Muscle of arm (tissue), 12 donors: ENCODE measurements around the gene ACVR1C. TPM values are rescaled to one million over a fixed set of nuclear protein-coding genes. Genes with fewer than 3 reads are reported as not detected.
"Not testable (repeated sequence)": the region's sequence is repeated elsewhere in the genome, so short reads cannot be mapped to it uniquely, and the experiment has no call there.

Source experiments
- DNase-seq: peaks from one replicate; pipeline ENCODE4 v3.0.0-alpha.2; 2013
- polyA plus RNA-seq, 12 donors: library from polyadenylated mRNA; unstranded; fragments of 120-200 nt; gene quantifications; one replicate each; pipeline ENCODE4 v1.2.1, GENCODE V29; 2013; ENCODE audit not compliant: insufficient read length in 12 of 12

Gene ACVR1C
- polyA plus RNA-seq, 12 donors = 0.08 to 0.34 (median 0.14) TPM; not detected in 2

GRCh38 chr2:157574165-157574564, 54.5 kb downstream of the ACVR1C start:
- DNase-seq = no peak

DNA sequence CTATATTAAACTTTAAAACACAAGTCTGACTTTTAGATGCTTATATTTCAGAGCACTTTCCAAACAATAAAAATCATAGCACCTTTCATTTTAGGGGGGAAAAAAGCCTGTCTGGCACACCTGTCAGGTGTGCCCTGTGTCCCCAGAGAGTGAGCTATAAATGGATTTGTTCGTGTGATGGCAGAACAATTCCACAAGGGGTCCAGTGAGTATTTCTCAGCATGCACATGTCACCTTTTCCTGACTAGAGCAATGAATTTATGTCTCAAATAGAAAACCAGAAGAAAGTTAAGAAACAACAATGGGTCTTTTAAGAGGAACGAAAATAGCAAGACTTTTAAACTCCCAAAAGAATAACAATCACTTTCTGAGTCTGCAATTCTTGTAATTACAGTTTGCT, 55.9 kb downstream of the ACVR1C start:
- DNase-seq = no peak

DNA sequence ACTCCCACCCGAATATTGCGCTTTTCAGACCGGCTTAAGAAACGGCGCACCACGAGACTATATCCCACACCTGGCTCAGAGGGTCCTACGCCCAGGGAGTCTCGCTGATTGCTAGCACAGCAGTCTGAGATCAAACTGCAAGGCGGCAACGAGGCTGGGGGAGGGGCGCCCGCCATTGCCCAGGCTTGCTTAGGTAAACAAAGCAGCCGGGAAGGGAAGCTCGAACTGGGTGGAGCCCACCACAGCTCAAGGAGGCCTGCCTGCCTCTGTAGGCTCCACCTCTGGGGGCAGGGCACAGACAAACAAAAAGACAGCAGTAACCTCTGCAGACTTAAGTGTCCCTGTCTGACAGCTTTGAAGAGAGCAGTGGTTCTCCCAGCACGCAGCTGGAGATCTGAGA, 62.0 kb downstream of the ACVR1C start:
- DNase-seq = not testable (repeated sequence)

GRCh38 chr2:157566113-157566512, 62.6 kb downstream of the ACVR1C start:
- not testable (repeated sequence) for DNase-seq

GRCh38 chr2:157565550-157565949, 63.1 kb downstream of the ACVR1C start:
- no peak for DNase-seq

DNA sequence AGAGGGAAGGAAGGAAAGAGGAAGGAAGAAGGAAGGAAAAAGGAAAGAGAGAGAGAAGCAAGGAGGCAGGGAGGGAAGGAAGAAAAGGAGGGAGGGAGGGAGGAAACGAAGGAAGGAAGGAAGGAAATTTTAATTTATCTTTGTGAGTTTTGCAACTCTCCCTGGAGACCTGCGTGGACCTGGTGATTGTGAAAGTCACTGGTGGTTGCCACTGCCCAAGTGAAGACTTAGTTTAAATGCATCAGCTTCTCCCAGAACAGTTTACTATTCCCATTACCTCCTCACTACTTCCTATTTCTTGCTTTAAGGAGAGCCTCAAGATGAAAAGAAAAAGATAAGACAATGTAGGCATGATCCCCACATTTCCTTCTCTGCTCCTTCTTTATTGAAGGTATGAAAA, 68.8 kb downstream of the ACVR1C start:
- no peak for DNase-seq

GRCh38 chr2:157559461-157559860, 69.2 kb downstream of the ACVR1C start:
- DNase-seq = no peak

GRCh38 chr2:157559061-157559460, 69.6 kb downstream of the ACVR1C start:
- DNase-seq = no peak

DNA sequence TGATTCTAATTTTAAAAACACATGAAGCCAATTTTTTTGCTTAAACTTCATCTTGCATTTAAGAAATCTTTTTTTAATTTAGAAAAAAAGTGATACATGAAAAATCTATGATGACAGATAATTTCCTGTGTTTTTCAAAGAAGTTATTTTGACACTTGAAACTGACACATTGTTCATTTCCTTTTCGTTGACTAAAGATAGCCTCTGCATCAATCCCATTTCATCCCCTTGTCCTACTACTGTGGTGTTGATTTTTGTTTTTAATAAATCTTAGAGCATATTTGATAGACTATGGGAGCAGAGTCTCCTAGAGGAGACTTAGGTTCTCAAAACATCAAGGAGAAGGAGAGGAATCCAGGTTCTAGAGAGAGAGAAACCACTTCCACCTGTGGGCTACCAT, 70.9 kb downstream of the ACVR1C start:
- no peak for DNase-seq

GRCh38 chr2:157540102-157540501, 88.6 kb downstream of the ACVR1C start:
- no peak for DNase-seq

DNA sequence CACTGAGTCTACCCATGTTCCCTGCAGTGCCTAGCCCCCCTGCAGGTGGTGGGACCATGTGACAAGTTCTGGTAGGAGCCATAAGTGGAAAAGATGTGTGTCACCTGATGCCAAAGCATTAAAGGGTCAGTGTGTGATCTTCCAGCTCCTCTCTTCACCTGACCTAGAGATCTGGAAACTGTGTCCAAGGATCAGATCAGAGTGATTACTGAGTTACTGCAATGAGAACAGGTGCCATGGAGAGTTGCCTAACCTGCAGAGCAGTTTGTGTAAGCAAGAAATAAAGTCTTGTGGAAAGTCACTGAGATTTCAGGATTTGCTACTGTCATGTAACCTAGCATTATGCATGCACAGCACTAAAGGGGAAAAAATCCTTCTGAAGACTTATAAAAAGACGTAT, 90.6 kb downstream of the ACVR1C start:
- DNase-seq = no peak

DNA sequence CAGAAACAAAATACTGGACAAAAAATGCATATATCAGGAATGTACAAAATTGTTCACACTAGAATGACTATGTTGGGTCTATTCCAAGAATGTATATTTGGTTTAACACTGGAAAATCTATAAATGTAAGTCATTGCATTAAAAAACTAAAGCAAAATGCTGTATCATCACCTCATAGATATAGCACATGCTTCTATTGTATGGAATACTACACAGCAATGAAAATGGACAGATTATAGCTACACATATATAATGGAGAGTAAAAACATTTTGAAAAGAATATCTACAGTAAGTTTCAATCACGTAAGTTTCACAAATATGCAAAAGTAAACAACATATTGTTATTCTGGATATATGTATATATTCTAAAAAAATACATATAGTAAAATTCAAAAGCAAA, 91.8 kb downstream of the ACVR1C start:
- DNase-seq = no peak

DNA sequence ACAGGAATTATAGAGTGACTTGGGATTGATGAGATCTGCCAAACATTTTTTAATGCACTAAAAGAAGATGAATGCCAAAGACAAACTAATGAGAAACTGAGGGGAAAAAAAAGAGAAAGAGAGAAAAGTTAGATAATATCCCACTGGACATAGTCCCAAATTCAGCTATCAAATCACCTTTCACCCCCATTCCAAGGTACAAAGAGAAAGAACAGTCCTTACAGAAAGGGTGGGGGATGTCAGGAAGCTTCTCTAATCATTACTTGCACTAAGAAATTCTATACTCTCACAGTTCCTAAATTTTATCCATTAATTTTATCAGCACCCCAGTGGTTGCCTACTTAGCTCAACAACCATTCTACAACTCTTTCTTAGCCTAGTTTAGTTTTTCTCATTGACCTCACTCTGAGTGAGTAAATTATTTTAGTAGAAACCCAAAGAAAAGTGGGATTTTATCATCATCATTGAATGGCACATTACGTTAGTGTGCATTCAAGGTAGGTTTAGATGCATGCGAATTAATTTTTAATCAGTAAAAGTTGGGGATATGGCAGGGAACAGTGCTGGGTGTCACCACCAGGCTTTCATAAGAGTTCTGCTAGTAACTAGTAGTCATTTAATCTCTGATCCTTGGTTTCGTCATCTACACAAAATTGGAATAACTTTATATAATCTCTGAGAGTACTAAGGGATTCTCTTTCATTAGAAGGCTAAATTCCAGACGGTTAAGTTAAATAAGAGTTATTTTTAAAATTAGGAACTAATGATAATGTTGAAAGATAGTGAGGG, 99.5 kb downstream of the ACVR1C start:
- DNase-seq = no peak

- no peak for DNase-seq
These were observed 102.6 kb downstream of the ACVR1C start for GRCh38 chr2:157526070-157526469.

DNA sequence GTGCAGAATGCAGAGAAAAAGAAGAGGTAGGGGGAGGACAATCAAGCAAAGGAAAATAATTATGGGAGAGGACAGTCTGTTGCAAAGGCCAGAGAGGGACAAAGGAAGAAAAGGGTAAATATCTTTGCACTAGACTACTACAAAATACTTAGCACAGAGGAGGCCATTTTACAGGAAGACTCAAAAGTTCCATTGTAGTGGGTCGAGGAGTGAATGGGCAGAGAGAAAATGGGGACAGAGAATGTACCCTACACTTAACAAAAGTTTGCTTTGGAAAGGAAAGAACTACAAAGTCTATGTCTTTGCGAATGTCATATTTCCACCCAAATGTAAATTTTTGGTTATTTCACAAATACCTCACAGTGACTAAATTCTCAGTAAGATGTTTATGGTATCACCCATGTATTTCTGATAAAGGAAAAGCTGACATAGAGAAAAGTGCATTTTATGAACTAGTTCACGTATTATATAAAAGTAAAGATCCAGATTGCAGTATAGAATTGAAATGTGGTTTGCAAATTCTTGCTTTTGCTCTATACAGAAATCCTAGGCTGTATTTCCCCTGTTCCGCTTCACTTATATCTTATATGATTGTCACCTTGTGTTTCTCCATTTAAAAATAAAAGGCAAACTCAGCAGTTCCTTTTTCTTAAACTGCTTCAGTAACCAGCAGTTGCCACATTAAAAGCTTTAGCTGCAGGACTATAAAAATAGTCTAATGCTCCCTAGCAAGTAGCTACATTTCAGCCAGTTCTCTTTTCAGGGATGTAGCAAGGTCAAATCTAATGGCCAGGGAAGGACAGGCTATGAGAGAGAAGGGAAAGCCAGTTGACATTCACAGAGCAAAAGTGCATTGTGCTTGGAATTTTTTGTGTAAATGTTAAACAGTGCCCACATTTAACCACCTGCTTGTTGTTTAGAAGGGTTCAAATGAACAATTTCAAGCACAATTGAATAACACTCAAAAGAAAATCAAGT, 105.1 kb downstream of the ACVR1C start:
- DNase-seq = no peak

DNA sequence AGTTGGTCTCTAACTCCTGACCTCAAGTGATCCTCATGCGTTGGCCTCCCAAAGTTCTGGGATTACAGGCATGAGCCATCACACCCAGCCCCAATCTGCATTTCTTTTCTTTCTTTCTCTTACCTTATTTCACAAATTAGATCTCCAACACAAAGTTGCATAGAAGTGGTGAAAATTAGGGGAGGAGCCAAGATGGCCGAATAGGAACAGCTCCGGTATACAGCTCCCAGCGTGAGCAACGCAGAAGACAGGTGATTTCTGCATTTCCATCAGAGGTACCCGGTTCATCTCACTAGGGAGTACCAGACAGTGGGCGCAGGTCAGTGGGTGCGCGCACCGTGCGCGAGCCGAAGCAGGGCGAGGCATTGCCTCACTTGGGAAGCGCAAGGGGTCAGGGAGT, 113.7 kb downstream of the ACVR1C start:
- DNase-seq = not testable (repeated sequence)

DNA sequence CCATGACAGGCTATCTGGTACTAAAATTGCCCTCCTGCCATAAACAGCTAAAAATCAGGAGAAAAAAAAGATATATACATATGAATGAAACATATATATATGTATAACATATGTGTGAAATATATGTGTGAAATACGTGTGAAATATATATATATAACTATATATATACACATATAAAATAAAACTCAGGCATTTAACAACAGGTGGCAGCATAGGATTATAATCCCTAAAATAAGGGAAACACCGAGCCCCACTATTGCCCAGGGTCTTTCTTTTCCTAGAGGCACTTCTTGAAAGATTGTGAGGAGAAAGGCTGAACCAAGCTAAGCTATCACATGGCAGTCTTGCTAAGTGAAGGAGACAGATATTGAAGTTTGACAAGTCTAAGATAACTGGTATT, 118.9 kb downstream of the ACVR1C start:
- no peak for DNase-seq

GRCh38 chr2:157508676-157509075, 120.0 kb downstream of the ACVR1C start:
- DNase-seq = no peak

- no peak for DNase-seq
These were observed 122.1 kb downstream of the ACVR1C start for GRCh38 chr2:157506586-157506985.

DNA sequence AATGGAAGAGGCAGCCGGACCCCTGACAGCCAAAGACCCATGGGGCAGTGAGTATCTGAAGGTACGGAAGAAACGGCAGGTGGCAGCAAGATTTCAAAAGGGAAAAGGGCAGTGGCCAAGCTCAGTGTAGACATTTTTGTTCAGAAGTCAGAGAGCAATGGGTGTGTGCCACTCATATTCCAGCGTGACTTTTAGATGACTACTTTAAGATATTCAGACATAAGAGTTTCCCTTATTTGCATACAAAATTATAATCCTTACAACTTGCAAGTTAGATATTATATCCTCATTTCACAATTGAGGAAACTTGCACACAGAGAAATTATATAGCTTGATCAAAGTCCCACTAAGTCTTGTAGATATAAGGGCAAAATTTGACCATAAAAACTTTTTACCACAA, 124.0 kb downstream of the ACVR1C start:
- DNase-seq = no peak

DNA sequence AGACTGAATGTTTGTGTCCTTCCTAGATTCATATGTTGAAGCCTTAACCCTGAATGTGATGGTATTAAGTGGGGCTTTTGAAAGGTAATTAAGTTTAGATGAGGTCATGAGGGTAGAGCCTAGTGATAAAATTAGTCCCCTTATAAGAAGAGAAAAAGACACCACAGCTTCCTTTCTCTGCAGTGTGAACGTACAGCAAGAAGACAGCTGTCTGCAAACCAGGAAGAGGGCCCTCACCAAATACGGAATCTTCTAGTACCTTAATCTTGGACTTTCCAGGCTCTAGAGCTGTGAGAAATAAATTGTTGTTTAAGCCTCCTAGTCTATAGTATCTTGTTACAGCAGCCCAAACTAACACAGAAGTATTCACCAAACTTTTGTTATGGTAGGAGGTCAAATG, 127.6 kb downstream of the ACVR1C start:
- DNase-seq = no peak

DNA sequence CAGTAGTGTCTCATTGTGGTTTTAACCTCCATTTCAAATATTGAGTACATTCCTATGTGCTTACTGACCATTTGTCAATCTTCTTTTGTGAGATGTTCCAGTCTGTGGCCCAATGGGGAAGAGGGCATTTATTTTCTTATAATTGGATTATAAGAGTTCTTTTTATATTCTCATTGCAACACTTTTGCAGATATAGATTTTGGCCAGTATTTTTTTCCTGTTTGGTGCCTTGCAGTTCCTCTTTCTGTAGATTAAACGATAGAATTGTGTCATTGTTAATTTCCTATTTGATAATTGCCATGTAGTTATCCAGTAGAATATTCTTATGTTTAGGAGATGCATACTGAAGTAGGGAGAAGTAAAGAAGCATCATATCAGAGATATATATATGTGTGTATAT, 128.3 kb downstream of the ACVR1C start:
- no peak for DNase-seq

- no peak for DNase-seq
These were observed 130.2 kb downstream of the ACVR1C start for GRCh38 chr2:157498483-157498882.
